Peyer's patch (tissue), 4 donors: ENCODE data around the gene FGL2.

Experiments
- POLR2A ChIP-seq, 2 donors: fragments of 450-650 bp; IDR thresholded peaks; one replicate each; pipeline ENCODE4 v1.5.1; 2017; ENCODE audit warnings: antibody characterized with exemption in 2 of 2, mild to moderate bottlenecking in 2 of 2, moderate library complexity in 2 of 2
- TF ChIP-seq, protein P1 (sequence below), 6 experiments: fragments of 450-650 bp in 4 of 6; fragments of 200-600 bp in 2 of 6; sonication (generic) in 1 of 6; IDR thresholded peaks; one replicate each; pipeline ENCODE4 v1.5.1; 2017 to 2019; ENCODE audit warnings: antibody characterized with exemption in 6 of 6, mild to moderate bottlenecking in 3 of 6, moderate library complexity in 1 of 6

DNA sequence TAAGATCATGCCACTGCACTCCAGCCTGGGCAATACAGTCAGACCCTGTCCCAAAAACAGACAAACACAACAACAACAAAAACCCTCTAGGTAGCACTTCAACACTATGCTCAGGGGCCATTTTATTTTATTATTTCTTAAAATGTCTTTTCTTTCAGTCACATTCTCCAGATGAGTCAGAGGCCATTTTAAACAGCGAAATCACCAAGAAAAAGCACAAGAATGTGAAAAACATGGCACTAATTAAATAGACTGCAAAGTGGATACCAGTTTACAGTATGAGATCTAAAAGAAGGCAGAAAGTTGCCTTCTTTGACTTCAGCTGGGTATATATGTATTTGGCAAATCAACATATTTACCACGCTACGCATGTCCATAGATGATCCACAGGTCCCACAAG is 6.1 kb upstream of the FGL2 start:
- no peak for TF ChIP-seq POLR2A (IDR thresholded peaks at IDR 0.05)
- TF ChIP-seq, protein P1, sequence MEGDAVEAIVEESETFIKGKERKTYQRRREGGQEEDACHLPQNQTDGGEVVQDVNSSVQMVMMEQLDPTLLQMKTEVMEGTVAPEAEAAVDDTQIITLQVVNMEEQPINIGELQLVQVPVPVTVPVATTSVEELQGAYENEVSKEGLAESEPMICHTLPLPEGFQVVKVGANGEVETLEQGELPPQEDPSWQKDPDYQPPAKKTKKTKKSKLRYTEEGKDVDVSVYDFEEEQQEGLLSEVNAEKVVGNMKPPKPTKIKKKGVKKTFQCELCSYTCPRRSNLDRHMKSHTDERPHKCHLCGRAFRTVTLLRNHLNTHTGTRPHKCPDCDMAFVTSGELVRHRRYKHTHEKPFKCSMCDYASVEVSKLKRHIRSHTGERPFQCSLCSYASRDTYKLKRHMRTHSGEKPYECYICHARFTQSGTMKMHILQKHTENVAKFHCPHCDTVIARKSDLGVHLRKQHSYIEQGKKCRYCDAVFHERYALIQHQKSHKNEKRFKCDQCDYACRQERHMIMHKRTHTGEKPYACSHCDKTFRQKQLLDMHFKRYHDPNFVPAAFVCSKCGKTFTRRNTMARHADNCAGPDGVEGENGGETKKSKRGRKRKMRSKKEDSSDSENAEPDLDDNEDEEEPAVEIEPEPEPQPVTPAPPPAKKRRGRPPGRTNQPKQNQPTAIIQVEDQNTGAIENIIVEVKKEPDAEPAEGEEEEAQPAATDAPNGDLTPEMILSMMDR (IDR thresholded peaks at IDR 0.05): no peak
